GM19351 (cell line): ENCODE data around the gene GIT2.
"Not testable (repeated sequence)": the region's sequence is repeated elsewhere in the genome, so short reads cannot be mapped to it uniquely, and the experiment has no call there.

ENCODE experiments used
- ATAC-seq: cut with Tn5 transposase; IDR thresholded peaks from one replicate; pipeline ENCODE4 v1.9.1; 2021; ENCODE audit warnings: mild to moderate bottlenecking, moderate library complexity; ENCODE audit not compliant: unreplicated experiment

GIT2 gene

GRCh38 chr12:109896188-109896587, 100.0 kb downstream of the GIT2 start:
- ATAC-seq: no peak

DNA sequence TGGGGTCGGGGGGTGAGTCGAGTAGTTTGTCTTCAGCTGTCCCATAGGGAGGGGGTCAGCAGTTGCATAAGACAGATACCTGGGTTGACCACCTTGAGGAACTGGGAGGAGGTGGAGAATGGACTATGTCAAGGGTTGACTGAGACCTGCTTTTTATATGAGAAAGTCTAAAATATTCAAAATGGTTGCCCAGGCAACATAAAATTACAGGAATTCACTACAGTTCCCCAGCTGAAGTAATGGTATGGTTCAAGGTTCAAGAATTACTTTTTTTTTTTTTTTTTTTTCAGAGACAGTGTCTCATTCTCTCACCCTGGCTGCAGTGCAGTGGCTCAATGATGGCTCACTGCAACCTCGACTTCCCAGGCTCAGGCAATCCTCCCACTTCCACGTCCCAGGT, 101.2 kb downstream of the GIT2 start:
- no peak for ATAC-seq

- ATAC-seq: no peak
Measured at GRCh38 chr12:109893261-109893995, 102.7 kb downstream of the GIT2 start.

DNA sequence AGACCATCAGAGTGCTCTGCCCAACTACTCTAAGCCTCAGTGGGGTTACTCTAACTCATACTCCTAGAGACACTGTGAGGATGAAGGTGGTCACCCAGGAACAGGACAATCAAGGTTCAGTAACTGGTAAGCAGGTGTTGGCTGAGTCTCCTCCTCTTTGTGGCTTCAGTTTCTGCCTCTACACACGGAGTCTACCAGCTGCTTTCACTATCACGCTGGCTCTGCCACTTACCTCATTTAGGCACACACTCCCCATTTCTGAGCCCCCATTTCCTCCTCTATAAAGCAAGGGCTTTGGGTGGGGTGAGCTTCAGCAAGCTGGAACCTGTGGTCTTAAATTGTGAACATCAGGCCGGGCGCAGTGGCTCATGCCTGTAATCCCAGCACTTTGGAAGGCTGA, 103.4 kb downstream of the GIT2 start:
- ATAC-seq: peak; percentile 68

- ATAC-seq: no peak
Measured at GRCh38 chr12:109892165-109892715, 103.9 kb downstream of the GIT2 start.

DNA sequence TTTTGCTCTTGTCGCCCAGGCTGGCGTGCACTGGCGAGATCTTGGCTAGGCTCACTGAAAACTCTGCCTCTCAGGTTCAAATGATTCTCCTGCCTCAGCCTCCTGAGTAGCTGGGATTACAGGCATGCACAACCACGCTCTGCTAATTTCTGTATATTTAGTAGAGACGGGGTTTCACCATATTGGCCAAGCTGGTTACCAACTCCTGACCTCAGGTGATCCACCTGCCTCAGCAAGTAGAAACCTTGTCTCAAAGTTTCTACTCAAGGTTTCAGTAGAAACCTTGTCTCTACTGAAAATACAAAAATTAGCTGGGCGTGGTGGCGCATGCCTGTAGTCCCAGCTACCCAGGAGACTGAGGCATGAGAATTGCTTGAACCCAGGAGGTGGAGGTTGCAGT, 104.4 kb downstream of the GIT2 start:
- ATAC-seq: not testable (repeated sequence)

- no peak for ATAC-seq
Measured at GRCh38 chr12:109890620-109891170, 105.5 kb downstream of the GIT2 start.

DNA sequence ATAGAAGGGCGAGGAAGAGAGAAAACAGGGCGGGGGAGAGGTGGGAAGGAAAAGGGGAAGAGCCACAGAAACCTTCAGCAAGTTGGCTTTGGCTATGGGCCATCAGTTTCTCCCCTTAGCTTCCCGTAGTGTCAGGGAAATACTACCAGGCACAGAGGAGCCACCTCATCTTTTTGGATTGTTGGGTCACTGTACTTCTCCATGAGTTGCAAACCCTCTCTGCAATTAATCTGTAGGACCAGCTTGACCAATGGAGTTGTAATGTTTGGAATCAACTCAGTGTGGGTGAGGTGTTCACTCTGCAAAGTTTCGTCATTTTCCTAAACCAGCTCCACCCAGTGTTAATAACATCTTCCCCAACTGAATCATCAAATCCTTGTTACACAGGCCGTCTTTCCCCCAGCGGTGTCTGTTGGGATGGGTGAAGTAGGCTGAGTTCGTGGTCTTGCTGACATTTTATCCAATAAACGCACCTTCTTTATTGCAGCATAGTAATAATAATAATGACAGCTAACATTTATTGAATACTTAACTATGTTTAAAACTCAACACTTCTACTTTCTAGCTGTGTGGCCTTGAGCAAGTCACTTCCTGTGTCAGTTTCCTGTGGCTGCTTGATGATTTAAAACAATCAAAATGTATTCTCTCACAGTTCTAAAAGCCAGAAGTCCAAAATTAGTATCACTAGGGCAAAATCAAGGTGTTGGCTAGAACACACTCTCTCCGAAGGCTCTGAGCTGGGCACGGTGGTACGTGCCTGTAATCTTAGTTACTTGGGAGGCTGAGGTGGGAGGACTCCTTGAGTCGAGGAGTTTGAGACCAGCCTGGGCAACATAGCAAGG, 107.8 kb downstream of the GIT2 start:
- no peak for ATAC-seq

- ATAC-seq: no peak
Measured at GRCh38 chr12:109885616-109886015, 110.6 kb downstream of the GIT2 start.

GRCh38 chr12:109883461-109883860, 112.7 kb downstream of the GIT2 start:
- no peak for ATAC-seq

- no peak for ATAC-seq
Measured at GRCh38 chr12:109881752-109882151, 114.4 kb downstream of the GIT2 start.

DNA sequence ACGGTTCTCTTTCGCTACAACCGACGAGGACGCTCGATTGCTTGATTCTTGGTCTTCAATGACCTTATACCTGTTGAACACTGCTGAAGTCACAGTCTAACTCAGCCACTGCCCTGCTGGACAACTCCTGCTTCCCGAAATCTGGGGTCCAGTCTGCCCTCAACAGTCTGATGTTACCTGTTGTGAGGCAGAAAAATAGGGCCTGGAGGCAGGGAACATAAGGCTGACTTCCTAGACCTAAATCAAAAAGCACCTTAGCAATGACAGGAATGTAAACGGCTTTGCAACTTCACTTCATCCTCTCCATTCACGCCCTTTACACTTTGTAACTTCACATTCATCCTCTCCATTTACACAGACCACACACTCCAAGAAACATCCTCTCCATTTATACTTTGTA, 115.2 kb downstream of the GIT2 start:
- no peak for ATAC-seq

GRCh38 chr12:109880043-109880931, 115.9 kb downstream of the GIT2 start, which contains the start of gene GLTP:
GLTP (minus strand) TSS chr12:109880541; CDS start chr12:109880374, 167 bp downstream.
- ATAC-seq: peak; percentile 89
